H1 (cell line): ENCODE results near the gene PPP1R13B.

Experiments
- POLR2A ChIP-seq, 2 experiments: IDR thresholded peaks; 1 replicate in 1 of 2; 2 replicates in 1 of 2; pipeline ENCODE4 v1.6.1; 2011; ENCODE audit warnings: low read depth in 2 of 2, low read length in 2 of 2, mild to moderate bottlenecking in 2 of 2; ENCODE audit errors: control extremely low read depth in 1 of 2
- TF ChIP-seq, protein P1 (sequence below), 3 experiments: IDR thresholded peaks; 1 replicate in 2 of 3; 2 replicates in 1 of 3; pipeline versions ENCODE4 v1.5.1 to v1.6.1; 2011; ENCODE audit warnings: low read length in 3 of 3, mild to moderate bottlenecking in 3 of 3, inconsistent platforms in 2 of 3, low read depth in 1 of 3, moderate library complexity in 1 of 3; ENCODE audit not compliant: insufficient read depth in 1 of 3; ENCODE audit errors: control extremely low read depth in 1 of 3

DNA sequence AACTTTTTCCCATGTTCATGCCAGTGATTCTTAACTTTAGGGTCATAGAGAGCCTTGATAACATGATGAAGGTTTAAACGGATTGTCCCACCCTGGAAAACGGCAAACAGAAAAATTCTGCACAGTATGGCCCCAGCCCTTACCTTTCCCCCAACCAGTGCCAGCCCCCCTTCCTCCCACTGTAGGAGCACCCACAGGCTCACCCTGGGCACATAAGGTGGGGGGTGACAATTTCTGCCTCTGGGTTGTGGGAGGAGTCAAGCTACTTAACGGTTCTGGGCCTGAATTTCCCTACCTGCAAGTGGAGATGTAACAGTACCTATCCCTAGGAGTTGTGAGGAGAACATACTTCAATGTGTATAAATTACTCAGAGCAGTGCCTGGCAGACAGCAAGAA lies 150.2 kb downstream of the PPP1R13B start:
- no peak for TF ChIP-seq POLR2A (IDR thresholded peaks at IDR 0.05; ENCODE audit: control extremely low read depth in 1 of 2, low read depth in 2 of 2, low read length in 2 of 2)
- TF ChIP-seq, protein P1, sequence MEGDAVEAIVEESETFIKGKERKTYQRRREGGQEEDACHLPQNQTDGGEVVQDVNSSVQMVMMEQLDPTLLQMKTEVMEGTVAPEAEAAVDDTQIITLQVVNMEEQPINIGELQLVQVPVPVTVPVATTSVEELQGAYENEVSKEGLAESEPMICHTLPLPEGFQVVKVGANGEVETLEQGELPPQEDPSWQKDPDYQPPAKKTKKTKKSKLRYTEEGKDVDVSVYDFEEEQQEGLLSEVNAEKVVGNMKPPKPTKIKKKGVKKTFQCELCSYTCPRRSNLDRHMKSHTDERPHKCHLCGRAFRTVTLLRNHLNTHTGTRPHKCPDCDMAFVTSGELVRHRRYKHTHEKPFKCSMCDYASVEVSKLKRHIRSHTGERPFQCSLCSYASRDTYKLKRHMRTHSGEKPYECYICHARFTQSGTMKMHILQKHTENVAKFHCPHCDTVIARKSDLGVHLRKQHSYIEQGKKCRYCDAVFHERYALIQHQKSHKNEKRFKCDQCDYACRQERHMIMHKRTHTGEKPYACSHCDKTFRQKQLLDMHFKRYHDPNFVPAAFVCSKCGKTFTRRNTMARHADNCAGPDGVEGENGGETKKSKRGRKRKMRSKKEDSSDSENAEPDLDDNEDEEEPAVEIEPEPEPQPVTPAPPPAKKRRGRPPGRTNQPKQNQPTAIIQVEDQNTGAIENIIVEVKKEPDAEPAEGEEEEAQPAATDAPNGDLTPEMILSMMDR (IDR thresholded peaks at IDR 0.05; ENCODE audit: control extremely low read depth in 1 of 3, insufficient read depth in 1 of 3, low read depth in 1 of 3, low read length in 3 of 3): no peak
